Loucy (cell line): ENCODE results near the gene SETD3.

Experiments used
- H2AFZ ChIP-seq: fragments of 200-600 bp; sonication (generic); 2 replicates; pipeline ENCODE4 v1.6.0; 2016; ENCODE audit warnings: antibody characterized with exemption, mild to moderate bottlenecking, low read length, moderate library complexity
- H3F3A ChIP-seq: fragments of 200-600 bp; 2 replicates; pipeline ENCODE4 v1.6.0; 2016; ENCODE audit warnings: antibody characterized with exemption, low read depth, mild to moderate bottlenecking
- H3K27me3 ChIP-seq: fragments of 200-600 bp; sonication (generic); 2 replicates; pipeline ENCODE4 v1.6.1; 2014; ENCODE audit warnings: low read length, mild to moderate bottlenecking; ENCODE audit not compliant: insufficient read depth, poor library complexity, severe bottlenecking
- H3K36me3 ChIP-seq: fragments of 200-600 bp; sonication (generic); 2 replicates; pipeline ENCODE4 v1.6.1; 2016; ENCODE audit warnings: low read length; ENCODE audit not compliant: insufficient read depth
- H3K4me1 ChIP-seq: fragments of 200-600 bp; sonication (generic); 2 replicates; pipeline ENCODE4 v1.5.1; 2014; ENCODE audit warnings: low read length, mild to moderate bottlenecking; ENCODE audit not compliant: insufficient read depth, poor library complexity, severe bottlenecking
- H3K4me2 ChIP-seq: fragments of 200-600 bp; sonication (generic); 2 replicates; pipeline ENCODE4 v1.6.0; 2014; ENCODE audit warnings: antibody characterized with exemption, low read length, low read depth, mild to moderate bottlenecking; ENCODE audit not compliant: poor library complexity, severe bottlenecking
- H3K4me3 ChIP-seq: fragments of 200-600 bp; sonication (generic); 2 replicates; pipeline ENCODE4 v1.5.1; 2014; ENCODE audit warnings: low read length, mild to moderate bottlenecking, mixed read lengths; ENCODE audit not compliant: poor library complexity, severe bottlenecking
- H3K79me2 ChIP-seq: fragments of 200-600 bp; sonication (generic); 2 replicates; pipeline ENCODE4 v1.6.1; 2014; ENCODE audit warnings: low read length; ENCODE audit not compliant: insufficient read depth
- H3K9ac ChIP-seq: fragments of 200-600 bp; sonication (generic); 2 replicates; pipeline ENCODE4 v1.6.0; 2014; ENCODE audit warnings: mild to moderate bottlenecking, low read depth, low read length, moderate library complexity; ENCODE audit not compliant: poor library complexity, severe bottlenecking
- H3K9me2 ChIP-seq: fragments of 200-600 bp; sonication (generic); replicated peaks from 2 replicates; pipeline ENCODE4 v1.6.1; 2016; ENCODE audit warnings: low read depth, low read length, mixed read lengths
- H3K9me3 ChIP-seq: fragments of 200-600 bp; sonication (generic); 2 replicates; pipeline ENCODE4 v1.6.1; 2014; ENCODE audit warnings: mild to moderate bottlenecking, antibody characterized with exemption, low read length, low read depth; ENCODE audit not compliant: insufficient read depth
- H4K20me1 ChIP-seq: fragments of 200-600 bp; sonication (generic); 2 replicates; pipeline ENCODE4 v1.6.0; 2014; ENCODE audit warnings: antibody characterized with exemption, low read length, mild to moderate bottlenecking; ENCODE audit not compliant: insufficient read depth, poor library complexity, severe bottlenecking
- EZH2phosphoT487 ChIP-seq: fragments of 200-600 bp; IDR thresholded peaks from 2 replicates; pipeline ENCODE4 v1.6.1; 2018; ENCODE audit warnings: antibody characterized with exemption, mild to moderate bottlenecking, moderate library complexity, borderline replicate concordance
- TF ChIP-seq, protein P1 (sequence below): fragments of 200-600 bp; sonication (generic); conservative IDR thresholded peaks from 2 replicates; pipeline ENCODE4 v1.5.1; 2014; ENCODE audit warnings: mild to moderate bottlenecking, antibody characterized with exemption, low read length

Gene SETD3

DNA sequence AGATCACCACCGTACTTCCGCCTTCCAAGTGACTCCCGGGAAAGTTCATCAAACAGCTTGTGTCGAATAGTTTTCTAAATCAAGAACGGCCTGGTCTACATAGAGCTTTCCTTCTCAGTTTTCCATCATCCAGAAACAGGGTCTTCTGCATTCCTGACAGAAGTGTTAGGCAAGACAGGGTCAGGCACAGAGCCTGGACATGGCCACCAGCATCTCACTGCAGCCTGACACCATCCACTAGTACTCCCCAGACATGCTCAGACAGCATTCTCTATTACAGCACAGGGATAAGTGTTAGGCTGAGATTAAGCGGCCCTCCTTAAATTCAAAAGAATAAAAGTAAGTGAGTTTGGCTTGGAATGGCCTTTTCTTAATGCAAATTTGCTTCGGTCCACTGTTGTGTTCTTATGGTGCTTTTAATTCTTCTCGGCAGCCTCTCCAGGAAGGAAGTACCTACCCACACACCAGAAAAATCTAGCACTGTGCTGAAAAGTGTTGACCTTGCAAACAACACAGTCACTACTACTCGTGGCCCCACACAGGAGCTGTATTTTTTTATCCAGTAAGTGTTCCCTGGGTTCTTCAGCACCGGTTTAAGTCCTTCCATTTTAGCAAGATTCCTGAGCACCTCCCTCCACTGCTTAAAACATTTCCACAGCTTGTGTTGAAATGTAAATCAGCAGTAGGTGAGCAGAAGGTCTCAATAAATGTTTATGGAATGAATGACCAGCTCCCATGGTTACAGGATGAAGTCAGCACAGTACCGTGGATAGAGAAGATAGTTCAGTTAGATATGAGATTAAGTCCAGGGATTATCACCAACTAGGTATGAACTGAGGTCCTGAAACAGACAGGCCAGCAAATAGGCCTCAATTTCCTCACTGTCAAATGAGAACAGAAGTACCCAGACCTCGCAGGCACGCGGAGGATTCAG is 44.1 kb downstream of the SETD3 start:
- Histone ChIP-seq H3K9ac (peak overlapping the region; percentile 13), H3K36me3 (peaks cover 58% of the 10 kb centered on the region; the same call in 1 of the 2 replicates), H4K20me1 (no peaks in the 10 kb centered on the region), H3K4me3 (peak overlapping the region; percentile 38), H3K27me3 (no peaks in the 10 kb centered on the region), H3K79me2 (peaks cover 3% of the 10 kb centered on the region; the same call in 1 of the 2 replicates), H3F3A (no peaks in the 10 kb centered on the region), H3K9me3 (no peaks in the 10 kb centered on the region), H3K4me1 (peaks cover 27% of the 10 kb centered on the region), H3K9me2 (no peaks in the 10 kb centered on the region), H2AFZ (no peak overlapping the region), H3K4me2 (peak overlapping the region; percentile 55)
- TF ChIP-seq, protein P1, sequence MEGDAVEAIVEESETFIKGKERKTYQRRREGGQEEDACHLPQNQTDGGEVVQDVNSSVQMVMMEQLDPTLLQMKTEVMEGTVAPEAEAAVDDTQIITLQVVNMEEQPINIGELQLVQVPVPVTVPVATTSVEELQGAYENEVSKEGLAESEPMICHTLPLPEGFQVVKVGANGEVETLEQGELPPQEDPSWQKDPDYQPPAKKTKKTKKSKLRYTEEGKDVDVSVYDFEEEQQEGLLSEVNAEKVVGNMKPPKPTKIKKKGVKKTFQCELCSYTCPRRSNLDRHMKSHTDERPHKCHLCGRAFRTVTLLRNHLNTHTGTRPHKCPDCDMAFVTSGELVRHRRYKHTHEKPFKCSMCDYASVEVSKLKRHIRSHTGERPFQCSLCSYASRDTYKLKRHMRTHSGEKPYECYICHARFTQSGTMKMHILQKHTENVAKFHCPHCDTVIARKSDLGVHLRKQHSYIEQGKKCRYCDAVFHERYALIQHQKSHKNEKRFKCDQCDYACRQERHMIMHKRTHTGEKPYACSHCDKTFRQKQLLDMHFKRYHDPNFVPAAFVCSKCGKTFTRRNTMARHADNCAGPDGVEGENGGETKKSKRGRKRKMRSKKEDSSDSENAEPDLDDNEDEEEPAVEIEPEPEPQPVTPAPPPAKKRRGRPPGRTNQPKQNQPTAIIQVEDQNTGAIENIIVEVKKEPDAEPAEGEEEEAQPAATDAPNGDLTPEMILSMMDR = no peak

DNA sequence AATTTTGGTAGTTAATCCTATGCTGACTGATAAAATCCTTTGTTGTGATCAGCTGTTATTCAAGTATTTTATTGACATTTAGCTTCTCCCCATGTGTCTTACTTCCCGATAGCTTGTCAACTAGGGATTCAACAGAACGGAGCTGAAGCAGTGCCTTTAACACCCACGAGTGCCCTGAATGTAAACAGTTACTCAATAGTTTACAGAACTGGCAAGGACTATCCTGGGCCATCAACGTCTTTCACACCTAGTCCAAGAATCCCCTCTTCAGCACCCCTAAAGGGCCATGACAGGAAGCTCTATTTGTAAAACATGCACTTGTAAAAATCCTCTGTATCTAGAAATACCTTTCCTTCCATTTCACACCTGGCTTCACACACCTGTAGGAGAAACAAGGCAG is 45.3 kb downstream of the SETD3 start:
- no peak overlapping the region for H3K9ac ChIP-seq
- H3K4me3 ChIP-seq = no peak overlapping the region
- H3K9me3 ChIP-seq = no peaks in the 10 kb centered on the region
- TF ChIP-seq, protein P1 = no peak
- TF ChIP-seq EZH2phosphoT487 = no peak
- peaks cover 11% of the 10 kb centered on the region; the same call in 1 of the 2 replicates for H3K79me2 ChIP-seq
- H4K20me1 ChIP-seq = peaks cover 1% of the 10 kb centered on the region
- no peak overlapping the region for H2AFZ ChIP-seq
- H3K4me2 ChIP-seq = no peak overlapping the region
- H3K9me2 ChIP-seq = no peaks in the 10 kb centered on the region
- no peaks in the 10 kb centered on the region for H3F3A ChIP-seq
- peaks cover 51% of the 10 kb centered on the region; the same call in 1 of the 2 replicates for H3K36me3 ChIP-seq
- H3K27me3 ChIP-seq = no peaks in the 10 kb centered on the region
- peaks cover 33% of the 10 kb centered on the region for H3K4me1 ChIP-seq

DNA sequence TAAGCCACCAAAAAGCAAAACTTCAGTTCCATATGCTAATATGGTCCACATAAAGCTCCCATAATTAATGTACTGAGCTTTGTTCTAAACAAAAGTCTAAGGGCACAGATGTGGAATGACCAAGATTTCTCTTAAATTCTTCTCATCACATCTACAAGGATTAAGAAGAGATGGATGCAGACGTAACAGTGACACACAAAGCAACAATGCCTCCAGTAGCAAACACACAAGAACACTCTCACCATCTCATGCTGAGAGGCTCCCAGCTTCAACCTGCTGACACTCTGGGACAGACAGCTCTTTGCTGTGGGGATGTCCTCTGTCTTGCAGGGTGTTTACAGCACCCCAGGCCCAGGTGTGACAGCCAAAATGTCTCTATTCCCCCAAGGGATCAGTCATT is 48.2 kb downstream of the SETD3 start:
- no peak for TF ChIP-seq EZH2phosphoT487
- TF ChIP-seq, protein P1 = no peak
- peaks cover 30% of the 10 kb centered on the region for H3K4me1 ChIP-seq
- no peak overlapping the region for H3K9ac ChIP-seq
- peaks cover 22% of the 10 kb centered on the region; the same call in 1 of the 2 replicates for H3K79me2 ChIP-seq
- H3K36me3 ChIP-seq = peaks cover 58% of the 10 kb centered on the region; the same call in 1 of the 2 replicates
- H3F3A ChIP-seq = no peaks in the 10 kb centered on the region
- no peaks in the 10 kb centered on the region for H3K9me2 ChIP-seq
- H3K4me2 ChIP-seq = no peak overlapping the region
- peaks cover 3% of the 10 kb centered on the region; the same call in 1 of the 2 replicates for H3K9me3 ChIP-seq
- no peak overlapping the region for H3K4me3 ChIP-seq
- H4K20me1 ChIP-seq = peaks cover 8% of the 10 kb centered on the region
- no peaks in the 10 kb centered on the region for H3K27me3 ChIP-seq
- no peak overlapping the region for H2AFZ ChIP-seq
